Mucosa of descending colon (tissue), 3 donors: Measurements from ENCODE around the gene PDE4D. TPM values are rescaled to one million over a fixed set of nuclear protein-coding genes. Genes with fewer than 3 reads are reported as not detected.
A peak's percentile ranks its signal among the peaks of the same experiment; 100 is the strongest.

Source experiments
- ATAC-seq: fragments of 200-7000 bp; cut with Tn5 transposase; one replicate; pipeline ENCODE4 v1.9.1; 2020; ENCODE audit warnings: mild to moderate bottlenecking, moderate library complexity
- DNase-seq, 3 donors: peaks; one replicate each; pipeline ENCODE4 v3.0.0-alpha.2; 2020
- H3K36me3 ChIP-seq: fragments of 200-600 bp; one replicate; pipeline ENCODE4 v1.8.0; 2021; ENCODE audit warnings: low read depth, mild to moderate bottlenecking
- H3K4me1 ChIP-seq: fragments of 200-600 bp; one replicate; pipeline ENCODE4 v1.8.0; 2021; ENCODE audit warnings: low read depth, mild to moderate bottlenecking
- H3K4me3 ChIP-seq: fragments of 200-600 bp; one replicate; pipeline ENCODE4 v1.8.0; 2021; ENCODE audit warnings: mild to moderate bottlenecking
- H3K9me3 ChIP-seq: fragments of 200-600 bp; one replicate; pipeline ENCODE4 v1.8.0; 2021; ENCODE audit warnings: mild to moderate bottlenecking
- CTCF ChIP-seq: fragments of 200-600 bp; IDR thresholded peaks from one replicate; pipeline ENCODE4 v1.8.0; 2022; ENCODE audit warnings: antibody characterized with exemption, mild to moderate bottlenecking
- intact Hi-C, 2 donors: fragments of 100-400 bp; cut with DNase I in 1 of 2; cut with micrococcal nuclease in 1 of 2; formaldehyde crosslinking; loops; one replicate each; pipeline versions ENCODE4 v1.11.0 to v1.11.1; 2022; cut with DNase I, micrococcal nuclease
- total RNA-seq, 3 donors: library from RNA; stranded (reverse); fragmentation: NEBNext Ultra II Directional in 2 of 3; extraction: Animal tissue kit (Norgen Biotek cat#: 25700) in 2 of 3; gene quantifications; one replicate each; pipeline versions ENCODE4 v1.2.1 to v1.2.4, GENCODE V29; 2021 to 2023
- donor health status: DM: no; HTN: no; CAD: no; lungs with moderate emphysema.
- donor health status: DM: no; HTN: no; CAD: no.
- donor health status: DM: no; HTN: yes; CAD: no.

PDE4D gene
- total RNA-seq, 3 donors from 2014 or later, result 37.9 to 137 (median 100) TPM

GRCh38 chr5:59282726-59283125 lies 610.8 kb downstream of the PDE4D start:
- intact Hi-C loops, result no loop called here

DNA sequence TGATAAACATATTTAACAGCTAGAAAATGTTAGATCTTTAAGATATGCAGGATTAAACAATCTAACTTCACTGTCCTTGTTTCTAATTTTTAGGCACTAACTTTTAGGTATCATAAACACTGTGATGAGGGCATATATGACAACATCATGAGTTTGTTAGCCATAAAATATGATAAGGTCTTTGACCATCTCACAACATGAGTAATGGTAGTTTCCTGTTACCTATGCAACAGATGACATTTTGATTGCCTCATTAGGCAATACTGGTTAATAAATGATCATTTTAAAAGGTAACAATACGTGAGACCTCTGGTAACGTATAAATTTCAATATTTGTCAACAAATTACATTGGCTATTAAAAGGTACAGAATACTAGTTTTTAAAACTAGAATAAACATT lies 613.5 kb downstream of the PDE4D start:
- ATAC-seq (peak; percentile 14), DNase-seq (no peak)
- intact Hi-C loops, result no loop called here
- TF ChIP-seq CTCF, result no peak
- H3K9me3 ChIP-seq, result no peaks in the 10 kb centered on the region
- H3K4me1 ChIP-seq, result no peaks in the 10 kb centered on the region
- H3K4me3 ChIP-seq, result no peak overlapping the region
- H3K36me3 ChIP-seq, result no peaks in the 10 kb centered on the region

More at GRCh38 chr5:59282726-59283125, 610.8 kb downstream of the PDE4D start:
- no peak for TF ChIP-seq CTCF
- Histone ChIP-seq H3K4me3 (no peak overlapping the region), H3K9me3 (no peaks in the 10 kb centered on the region), H3K4me1 (no peaks in the 10 kb centered on the region), H3K36me3 (no peaks in the 10 kb centered on the region)
- no peak for DNase-seq
- ATAC-seq, result no peak

- intact Hi-C loops, result no loop called here
- Histone ChIP-seq H3K9me3 (no peaks in the 10 kb centered on the region), H3K36me3 (no peaks in the 10 kb centered on the region), H3K4me3 (no peak overlapping the region), H3K4me1 (no peaks in the 10 kb centered on the region)
- no peak for TF ChIP-seq CTCF
- ATAC-seq, result peak; percentile 50
- peak in 1 of 3 donors; percentile 44 for DNase-seq
These were observed 616.6 kb downstream of the PDE4D start for GRCh38 chr5:59276917-59277372.

DNA sequence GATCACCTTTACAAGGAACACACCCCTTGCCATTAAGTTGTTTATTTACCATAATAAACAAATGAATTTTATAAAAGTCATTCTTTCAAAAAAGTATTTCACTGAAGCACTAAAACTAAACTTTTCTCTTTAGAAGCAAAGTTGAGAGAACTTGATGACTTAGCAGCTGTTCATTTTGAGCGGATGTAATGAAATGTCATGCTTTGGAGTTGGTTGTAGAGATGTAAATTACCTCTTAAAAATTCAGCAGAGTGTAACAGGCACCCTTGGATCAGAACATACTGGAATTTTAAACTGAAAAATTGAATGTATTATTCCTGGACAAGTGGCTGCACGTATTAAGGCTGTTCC lies 617.2 kb downstream of the PDE4D start:
- H3K4me3 ChIP-seq, result no peak overlapping the region
- no peaks in the 10 kb centered on the region for H3K36me3 ChIP-seq
- no peak for TF ChIP-seq CTCF
- no peaks in the 10 kb centered on the region for H3K4me1 ChIP-seq
- intact Hi-C loops, result no loop called here
- no peak for DNase-seq
- H3K9me3 ChIP-seq, result no peaks in the 10 kb centered on the region
- ATAC-seq, result peak; percentile 9

- ATAC-seq (peak; percentile 82), DNase-seq (peak in 2 of 3 donors; percentile 52 to 69)
- H3K36me3 ChIP-seq, result no peaks in the 10 kb centered on the region
- no peak for TF ChIP-seq CTCF
- intact Hi-C loops, result no loop called here
- no peaks in the 10 kb centered on the region for H3K4me1 ChIP-seq
- H3K4me3 ChIP-seq, result peak overlapping the region; percentile 22
- no peaks in the 10 kb centered on the region for H3K9me3 ChIP-seq
These were observed 617.8 kb downstream of the PDE4D start for GRCh38 chr5:59275510-59276324.
